DLD1 (cell line): Measurements from ENCODE around the gene RREB1.

Experiments
- in situ Hi-C: cut with HindIII; loops from 2 replicates; pipeline ENCODE4 v1.10.0; 2017; ENCODE audit warnings: low sequenced_read_pairs

Gene RREB1

GRCh38 chr6:7088076-7088742, 19.6 kb upstream of the RREB1 start:
- in situ Hi-C loops: no loop called here

- in situ Hi-C loops: no loop called here
Observed at GRCh38 chr6:7098993-7099392, 8.8 kb upstream of the RREB1 start.

DNA sequence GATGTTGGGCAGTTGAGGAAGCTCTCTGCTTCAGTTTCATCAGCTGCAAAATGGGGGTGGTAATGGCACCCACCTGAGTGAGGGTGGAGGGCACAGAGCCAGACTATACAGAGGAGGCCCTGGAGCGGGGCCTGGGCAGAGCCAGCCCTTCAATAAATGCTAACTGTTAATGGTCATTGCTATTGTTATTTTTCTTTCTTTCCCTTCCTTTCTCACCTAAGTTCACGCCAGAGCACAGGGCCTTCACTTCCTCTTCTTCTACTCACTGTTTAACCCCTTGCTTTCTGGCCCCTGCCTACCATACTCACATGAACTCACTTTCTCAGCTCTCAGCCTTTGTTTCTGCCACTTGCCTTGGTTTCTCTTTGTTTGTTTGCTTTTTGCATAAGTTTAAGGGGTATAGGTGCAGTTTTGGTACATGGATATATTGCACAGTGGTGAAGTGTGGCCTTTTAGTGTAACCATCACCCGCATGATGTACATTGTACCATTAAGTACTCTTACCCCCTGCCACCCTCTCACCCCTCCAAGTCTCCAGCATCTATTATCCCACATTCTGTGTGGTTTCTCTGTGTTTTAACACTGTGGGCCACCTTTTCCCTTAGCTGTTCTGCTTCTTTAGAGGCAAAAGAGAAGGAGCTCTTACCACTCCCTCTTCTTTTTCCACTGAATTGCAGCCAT, 7.5 kb upstream of the RREB1 start:
- in situ Hi-C loops: no loop called here

DNA sequence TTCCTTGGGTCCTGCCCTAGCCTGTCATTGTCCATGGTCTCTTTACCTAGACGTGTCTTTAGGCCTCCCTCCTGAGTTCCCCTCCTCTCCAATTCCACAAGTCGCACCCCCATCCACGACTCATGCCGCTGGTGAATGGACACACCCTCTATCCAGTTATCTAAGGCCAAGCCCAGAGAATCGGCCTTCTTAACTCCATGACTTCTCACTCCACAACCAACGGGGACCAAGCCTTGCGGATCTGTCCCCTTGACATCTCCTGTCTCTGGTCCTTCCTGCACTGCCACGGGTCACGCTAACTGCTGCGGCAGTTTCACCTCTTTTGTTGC, 7.0 kb upstream of the RREB1 start:
- in situ Hi-C loops: no loop called here

GRCh38 chr6:7101290-7101689, 6.5 kb upstream of the RREB1 start:
- in situ Hi-C loops: no loop called here

DNA sequence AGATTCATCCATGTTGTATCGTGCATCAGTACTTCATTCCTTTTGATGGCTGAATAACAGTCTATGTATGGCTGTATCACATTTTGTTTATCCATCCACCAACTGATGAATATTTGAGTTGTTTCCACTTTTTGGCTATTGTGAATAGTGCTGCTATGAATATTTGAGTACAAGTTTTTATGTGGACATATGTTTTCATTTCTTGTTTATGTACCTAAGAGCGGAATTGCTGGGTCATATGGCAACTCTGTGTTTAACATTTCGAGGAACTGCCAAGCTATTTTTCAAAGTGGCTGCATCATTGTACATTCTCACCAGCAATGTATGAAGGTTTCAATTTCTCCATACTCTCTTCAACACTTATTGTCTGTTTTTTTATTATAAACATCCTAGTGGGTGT, 3.0 kb upstream of the RREB1 start:
- in situ Hi-C loops: no loop called here

- in situ Hi-C loops: no loop called here
Observed at GRCh38 chr6:7106215-7106751, 1.5 kb upstream of the RREB1 start.

DNA sequence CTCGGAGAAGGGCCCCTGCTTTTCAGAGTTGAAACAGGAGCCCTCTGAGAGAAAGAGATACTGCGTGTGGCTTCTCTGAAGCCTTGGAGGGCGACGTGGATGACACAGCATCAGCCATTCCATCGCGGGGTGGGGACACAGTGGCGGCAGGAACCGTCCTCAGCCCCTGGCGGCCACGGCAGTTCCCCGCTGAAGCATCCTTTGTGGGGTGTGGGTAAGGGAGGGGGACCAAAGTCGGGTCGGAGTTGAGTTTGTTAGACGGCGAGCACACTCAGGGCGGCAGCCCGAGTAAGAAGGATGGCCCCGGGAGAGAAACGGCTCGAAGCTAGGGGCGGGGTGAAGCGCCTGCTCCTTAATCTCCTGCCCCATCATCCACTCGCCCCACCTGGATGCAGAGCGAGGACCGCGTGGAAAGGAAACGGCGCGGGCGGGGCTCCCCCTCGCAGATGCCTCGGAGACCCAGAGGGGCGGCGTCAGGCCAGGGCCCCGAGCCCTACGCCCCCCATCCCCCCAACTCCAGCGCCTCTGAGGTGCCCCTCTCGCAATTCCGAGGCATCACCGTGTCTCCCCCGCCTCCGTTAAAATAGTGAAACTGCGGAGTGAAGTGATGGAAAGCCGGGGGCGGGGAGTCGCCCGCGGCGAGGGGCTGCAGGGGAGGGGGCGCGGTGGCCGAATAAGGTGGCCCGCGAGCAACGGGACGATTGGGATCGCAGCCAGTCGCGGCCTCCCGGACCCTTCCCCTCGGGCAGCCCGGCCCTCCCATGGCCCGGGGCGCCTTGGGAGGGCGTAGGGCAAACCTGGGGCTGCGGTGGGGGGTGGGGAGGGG, 796 bp upstream of the RREB1 start:
- in situ Hi-C loops: no loop called here

- in situ Hi-C loops: no loop called here
Observed at GRCh38 chr6:7108196-7108963, 619 bp downstream of the RREB1 start.

DNA sequence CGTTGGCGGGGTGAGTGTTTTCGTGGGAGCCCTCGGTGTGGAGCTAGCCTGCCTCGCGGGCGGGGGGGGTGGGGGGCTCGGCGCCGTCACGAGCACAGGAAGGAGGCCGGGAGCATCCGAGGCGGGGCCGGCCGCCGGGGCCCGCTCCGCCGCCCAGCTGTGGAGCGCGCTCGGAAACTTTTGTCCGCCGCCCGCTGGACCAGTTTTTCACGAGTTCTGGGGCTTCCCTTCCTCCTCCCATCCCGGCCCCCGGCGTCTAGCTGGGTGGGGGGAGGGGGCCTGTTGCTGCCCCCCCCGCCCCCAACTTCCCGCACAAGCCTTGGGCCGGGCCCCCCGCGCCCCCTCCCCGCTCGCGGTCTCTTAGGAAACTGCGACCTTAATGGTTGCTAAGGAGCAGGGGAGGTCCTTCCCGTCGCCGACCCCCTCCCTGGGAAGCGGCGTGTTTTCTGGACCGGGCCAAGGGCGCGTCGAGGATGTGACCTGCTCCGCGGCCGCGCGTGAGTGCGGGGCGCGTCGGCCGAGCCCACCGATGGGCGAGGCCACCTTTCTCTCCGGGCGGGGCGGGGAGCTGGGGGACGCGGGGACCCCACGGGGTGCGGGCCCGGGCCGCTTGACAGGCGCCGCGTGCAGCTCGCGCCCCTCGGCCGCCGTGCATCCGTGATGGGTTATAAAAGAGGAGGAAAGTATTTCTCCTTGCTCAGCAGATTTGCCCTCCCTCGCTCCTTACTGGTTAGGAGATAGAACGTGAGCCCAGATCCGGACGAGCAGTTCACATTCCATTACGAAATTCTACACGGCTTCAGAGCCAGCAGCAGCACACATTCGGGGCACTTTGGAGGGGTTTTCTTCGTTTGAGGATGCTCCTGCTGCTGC, 1.4 kb downstream of the RREB1 start:
- in situ Hi-C loops: no loop called here

GRCh38 chr6:7110092-7110792, 2.5 kb downstream of the RREB1 start:
- in situ Hi-C loops: no loop called here

DNA sequence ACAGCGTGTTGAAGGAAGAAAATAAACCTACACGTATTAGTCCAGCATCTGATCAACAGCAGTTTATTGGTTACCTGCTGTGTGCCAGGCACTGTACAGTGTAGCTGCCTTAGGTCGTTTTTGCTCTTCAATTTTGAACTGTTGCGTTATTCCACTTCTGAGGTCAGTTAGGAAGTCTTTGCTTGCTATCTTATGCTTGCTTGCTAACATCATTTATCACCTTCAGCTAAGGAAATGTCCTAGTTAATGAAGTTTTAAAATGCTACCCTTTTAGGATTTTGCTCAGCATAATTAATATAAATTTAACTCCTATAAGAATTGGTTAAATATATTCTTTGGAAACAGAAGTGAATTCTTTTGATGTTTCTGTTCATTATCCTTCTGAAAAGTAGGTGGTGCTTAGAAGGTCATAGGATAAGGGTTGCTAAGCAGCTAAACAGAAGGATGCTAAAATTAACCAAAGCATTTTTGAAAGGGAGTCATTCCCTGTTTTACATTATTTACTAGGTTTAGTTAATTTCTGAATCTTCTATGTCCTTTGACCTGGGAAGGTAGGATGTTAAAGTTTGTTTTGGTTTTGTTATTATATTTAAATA, 3.4 kb downstream of the RREB1 start:
- in situ Hi-C loops: no loop called here

DNA sequence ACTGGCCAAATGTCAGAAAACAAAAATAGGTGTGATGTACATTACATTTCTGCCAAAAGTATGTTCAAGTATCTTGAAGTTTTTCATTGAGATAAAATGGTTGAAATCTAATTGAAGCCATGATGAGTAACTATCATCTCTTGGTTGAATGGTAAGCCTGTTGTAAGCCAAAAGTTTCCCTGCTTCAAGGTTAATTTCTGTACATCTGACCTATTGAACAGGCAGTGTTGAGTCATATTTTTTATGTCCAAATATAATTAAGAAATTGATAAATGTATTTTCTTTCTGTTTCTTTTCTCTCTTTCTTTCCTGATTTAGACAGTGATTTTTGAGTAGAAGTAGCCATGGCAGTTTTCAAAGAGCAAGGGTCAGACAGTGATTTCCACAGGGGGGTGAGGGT, 4.4 kb downstream of the RREB1 start:
- in situ Hi-C loops: no loop called here

DNA sequence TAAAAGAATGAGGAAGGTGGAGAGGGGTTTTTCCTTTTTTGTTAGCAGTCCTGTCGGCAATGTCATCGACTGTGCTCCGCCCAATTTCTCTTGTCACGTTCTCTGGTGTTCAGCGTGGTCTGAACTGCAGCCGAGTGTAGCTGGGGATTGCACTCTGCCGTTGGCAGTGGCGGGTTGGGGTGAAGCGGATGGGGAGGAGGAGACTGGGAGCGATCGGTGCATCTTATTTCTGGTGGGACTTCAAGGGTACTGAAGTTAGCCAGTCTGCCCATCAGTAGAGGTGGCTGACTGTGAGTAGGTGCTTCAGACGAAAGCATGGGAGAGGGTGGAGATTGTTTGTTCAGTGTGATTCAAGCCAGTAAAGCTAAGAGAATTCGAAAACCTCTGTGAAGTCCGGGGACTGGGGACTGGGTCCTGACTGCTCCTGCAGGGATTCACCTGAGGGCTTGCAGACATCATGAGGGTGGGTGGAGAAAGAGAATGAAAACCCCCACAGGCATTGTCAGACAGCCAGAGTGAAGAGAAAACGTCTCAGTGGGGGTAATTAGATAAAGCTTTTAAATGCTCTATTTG, 5.1 kb downstream of the RREB1 start:
- in situ Hi-C loops: no loop called here

- in situ Hi-C loops: no loop called here
Observed at GRCh38 chr6:7114744-7115458, 7.1 kb downstream of the RREB1 start.

DNA sequence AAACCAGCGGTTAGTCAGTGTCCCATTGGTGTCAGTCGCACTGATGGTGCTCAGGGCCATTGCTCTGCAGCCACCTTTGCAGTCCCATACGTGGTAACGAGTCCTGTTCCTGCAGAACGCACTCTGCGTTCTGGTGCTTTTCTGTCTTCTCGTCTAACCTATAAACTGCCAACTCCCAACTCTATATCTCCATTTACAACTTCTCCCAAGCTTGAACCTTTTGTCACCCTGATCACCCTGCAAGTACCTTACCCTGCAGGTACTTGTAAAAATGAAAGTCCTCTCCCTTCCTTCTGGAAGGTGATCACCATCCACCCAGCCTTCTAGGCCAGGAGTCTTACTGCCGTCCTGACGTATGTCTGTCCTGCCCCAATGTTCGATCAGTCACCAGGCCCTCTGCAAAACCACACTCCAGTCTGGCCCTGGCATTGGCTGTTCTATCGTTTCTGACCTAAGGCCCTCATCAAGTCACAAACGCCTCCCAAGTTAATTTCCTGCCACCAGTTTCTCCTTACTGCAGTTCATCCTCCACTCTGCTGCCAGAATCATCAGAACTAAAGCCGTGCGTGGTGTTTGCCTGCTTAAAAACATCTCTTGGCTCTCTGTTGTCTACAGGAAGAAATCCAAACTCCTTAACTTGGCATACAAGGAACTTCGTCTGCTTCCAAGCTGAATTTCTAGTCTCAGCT, 7.9 kb downstream of the RREB1 start:
- in situ Hi-C loops: no loop called here

GRCh38 chr6:7119272-7119801, 11.6 kb downstream of the RREB1 start:
- in situ Hi-C loops: no loop called here
